Measurements from ENCODE around the gene POLR1H. TPM values are rescaled to one million over a fixed set of nuclear protein-coding genes. Genes with fewer than 3 reads are reported as not detected.

Gene POLR1H
- total RNA-seq (10 to 100 TPM; 21.3 to 24.7 TPM), polyA plus RNA-seq (ENCODE audit: insufficient read length in 6 of 6) (10 to 100 TPM; 35.6 to 47.8 (median 36.9) TPM)
- long read RNA-seq, donor 1, transcript ZNRD1-201 (4 exons, 864 nt), result major isoform, 19 of 40 reads
- long read RNA-seq, donor 1, transcript ZNRD1-202 (5 exons, 743 nt), result minor isoform, 16 of 40 reads
- long read RNA-seq, donor 1, partial matches to known transcripts, result 0 of 40 reads
- long read RNA-seq, donor 1, other reads (novel, unspliced or antisense), result 0 of 40 reads
- long read RNA-seq, donor 2, transcript ZNRD1-201 (4 exons, 864 nt), result major isoform, 27 of 43 reads
- long read RNA-seq, donor 2, transcript ZNRD1-202 (5 exons, 743 nt), result minor isoform, 12 of 43 reads
- long read RNA-seq, donor 2, partial matches to known transcripts, result 0 of 43 reads
- long read RNA-seq, donor 2, other reads (novel, unspliced or antisense), result 0 of 43 reads
- long read RNA-seq, donor 3, transcript ZNRD1-201 (4 exons, 864 nt), result major isoform, 24 of 47 reads
- long read RNA-seq, donor 3, transcript ZNRD1-202 (5 exons, 743 nt), result minor isoform, 15 of 47 reads
- long read RNA-seq, donor 3, transcript ZNRD1-206 (2 exons, 3,672 nt), result minor isoform, 5 of 47 reads
- long read RNA-seq, donor 3, partial matches to known transcripts, result 0 of 47 reads
- long read RNA-seq, donor 3, other reads (novel, unspliced or antisense), result 0 of 47 reads
- long read RNA-seq, donor 4, transcript ZNRD1-201 (4 exons, 864 nt), result major isoform, 13 of 26 reads
- long read RNA-seq, donor 4, transcript ZNRD1-202 (5 exons, 743 nt), result minor isoform, 5 of 26 reads
- long read RNA-seq, donor 4, partial matches to known transcripts, result 5 of 26 reads
- long read RNA-seq, donor 4, other reads (novel, unspliced or antisense), result 2 of 26 reads
- long read RNA-seq, donor 5, transcript ZNRD1-201 (4 exons, 864 nt), result major isoform, 18 of 34 reads
- long read RNA-seq, donor 5, transcript ZNRD1-206 (2 exons, 3,672 nt), result minor isoform, 6 of 34 reads
- long read RNA-seq, donor 5, transcript ZNRD1-202 (5 exons, 743 nt), result minor isoform, 8 of 34 reads
- long read RNA-seq, donor 5, partial matches to known transcripts, result 0 of 34 reads
- long read RNA-seq, donor 5, other reads (novel, unspliced or antisense), result 0 of 34 reads
- long read RNA-seq, donor 6, transcript ZNRD1-201 (4 exons, 864 nt), result major isoform, 23 of 45 reads
- long read RNA-seq, donor 6, transcript ZNRD1-202 (5 exons, 743 nt), result minor isoform, 17 of 45 reads
- long read RNA-seq, donor 6, partial matches to known transcripts, result 0 of 45 reads
- long read RNA-seq, donor 6, other reads (novel, unspliced or antisense), result 0 of 45 reads
- long read RNA-seq, donor 7, transcript ZNRD1-201 (4 exons, 864 nt), result minor isoform, 8 of 23 reads
- long read RNA-seq, donor 7, transcript ZNRD1-202 (5 exons, 743 nt), result major isoform, 9 of 23 reads
- long read RNA-seq, donor 7, partial matches to known transcripts, result 0 of 23 reads
- long read RNA-seq, donor 7, other reads (novel, unspliced or antisense), result 0 of 23 reads
- long read RNA-seq, donor 8, transcript ZNRD1-201 (4 exons, 864 nt), result minor isoform, 6 of 20 reads
- long read RNA-seq, donor 8, transcript ZNRD1-202 (5 exons, 743 nt), result major isoform, 9 of 20 reads
- long read RNA-seq, donor 8, partial matches to known transcripts, result 0 of 20 reads
- long read RNA-seq, donor 8, other reads (novel, unspliced or antisense), result 0 of 20 reads
- long read RNA-seq, donor 9, result 0 reads
- long read RNA-seq, donor 10, transcript ZNRD1-201 (4 exons, 864 nt), result major isoform, 10 of 25 reads
- long read RNA-seq, donor 10, transcript ZNRD1-202 (5 exons, 743 nt), result minor isoform, 6 of 25 reads
- long read RNA-seq, donor 10, partial matches to known transcripts, result 1 of 25 reads
- long read RNA-seq, donor 10, other reads (novel, unspliced or antisense), result 2 of 25 reads
- long read RNA-seq, donor 11, transcript ZNRD1-201 (4 exons, 864 nt), result major isoform, 8 of 12 reads
- long read RNA-seq, donor 11, partial matches to known transcripts, result 0 of 12 reads
- long read RNA-seq, donor 11, other reads (novel, unspliced or antisense), result 0 of 12 reads
- long read RNA-seq, donor 12, transcript ZNRD1-202 (5 exons, 743 nt), result minor isoform, 7 of 25 reads
- long read RNA-seq, donor 12, transcript ZNRD1-201 (4 exons, 864 nt), result major isoform, 18 of 25 reads
- long read RNA-seq, donor 12, partial matches to known transcripts, result 0 of 25 reads
- long read RNA-seq, donor 12, other reads (novel, unspliced or antisense), result 0 of 25 reads

- DNase-seq, result peak; percentile 94 to 97 (median 95)
- H3K36me3 ChIP-seq, result peaks cover 0 to 14% of the 10 kb centered on the region in 2 donors
- peak; percentile 98 for ATAC-seq
- TF ChIP-seq CTCF (IDR thresholded peaks at IDR 0.05), result no peak
- H3K27ac ChIP-seq, result peak within 1 kb of the TSS; percentile 91
- H3K4me3 ChIP-seq, result peak within 1 kb of the TSS; percentile 81 to 82
- H3K27me3 ChIP-seq, result no peaks in the 10 kb centered on the region
- H3K9me3 ChIP-seq, result no peaks in the 10 kb centered on the region
- H3K4me1 ChIP-seq, result peaks cover 12 to 48% of the 10 kb centered on the region in 2 donors
- intact Hi-C loops (cut with DNase I), result no loop called here
These were observed at the start of gene POLR1H for GRCh38 chr6:30061092-30061857. Gene POLR1H, plus strand, starts transcription at chr6:30061265. Its CDS starts 260 bp downstream, at chr6:30061525.

GRCh38 chr6:30013291-30013922 is 47.7 kb upstream of the POLR1H start:
- peak in 1 of 4 donors; percentile 87 for DNase-seq
- Histone ChIP-seq H3K4me3 (no peak overlapping the region), H3K9me3 (no peaks in the 10 kb centered on the region), H3K27me3 (peaks cover 0 to 1% of the 10 kb centered on the region in 2 donors), H3K4me1 (no peaks in the 10 kb centered on the region), H3K36me3 (no peaks in the 10 kb centered on the region), H3K27ac (no peak overlapping the region)
- peak; percentile 82 for ATAC-seq
- peak; percentile 89 to 93 for TF ChIP-seq CTCF (IDR thresholded peaks at IDR 0.05)
- intact Hi-C loops (cut with DNase I), result loop anchor here in 1 of 2 donors (5.0 to 10.0 kb wide), 2 partner anchors 166 to 289 kb away; partner anchors contain the start of gene HLA-F

GRCh38 chr6:30019819-30020218 is 41.2 kb upstream of the POLR1H start:
- no peaks in the 10 kb centered on the region for H3K27me3 ChIP-seq
- H3K36me3 ChIP-seq, result no peaks in the 10 kb centered on the region
- DNase-seq (no peak), ATAC-seq (no peak)
- no peak for TF ChIP-seq CTCF (IDR thresholded peaks at IDR 0.05)
- no peaks in the 10 kb centered on the region for H3K4me1 ChIP-seq
- intact Hi-C loops (cut with DNase I), result loop anchor here in 1 of 2 donors (10.0 kb wide), 1 partner anchor 295 kb away; the partner anchor contains the start of gene HLA-F
- H3K27ac ChIP-seq, result no peak overlapping the region
- no peak overlapping the region for H3K4me3 ChIP-seq
- no peaks in the 10 kb centered on the region for H3K9me3 ChIP-seq
